Right lobe of liver (tissue), 4 donors: ENCODE measurements around the gene MTARC1.

ENCODE experiments used
- CTCF ChIP-seq, 4 donors: fragments of 200-600 bp in 3 of 4; fragments of 450-650 bp in 1 of 4; IDR thresholded peaks; one replicate each; pipeline versions ENCODE4 v1.5.1 to v1.8.0; 2016 to 2022; ENCODE audit warnings: antibody characterized with exemption in 4 of 4, mild to moderate bottlenecking in 2 of 4
- POLR2A ChIP-seq: fragments of 450-650 bp; IDR thresholded peaks from one replicate; pipeline ENCODE4 v1.6.1; 2017; ENCODE audit warnings: antibody characterized with exemption, mild to moderate bottlenecking
- donor health status: DM: no; HTN: no; CAD: no.
- donor health status: DM: no; HTN: no; CAD: no.
- donor health status: DM: no; HTN: yes; CAD: no.

GRCh38 chr1:220800262-220800661, 13.5 kb downstream of the MTARC1 start:
- no peak for TF ChIP-seq CTCF (IDR thresholded peaks at IDR 0.05)
- TF ChIP-seq POLR2A: no peak
